ENCODE data around the gene MRTFA. TPM values are rescaled to one million over a fixed set of nuclear protein-coding genes. Genes with fewer than 3 reads are reported as not detected.

MRTFA gene
- total RNA-seq, 1 experiment from 2014 or later, result 28.0 TPM

GRCh38 chr22:40426594-40427333 lies 209.8 kb downstream of the MRTFA start:
- TF ChIP-seq CBX3 (IDR thresholded peaks at IDR 0.05; ENCODE audit: low read depth) (no peak), SIN3A (IDR thresholded peaks at IDR 0.05; ENCODE audit: low read depth) (no peak), EZH2 (IDR thresholded peaks at IDR 0.05) (no peak), JUND (IDR thresholded peaks at IDR 0.05) (no peak)
- TF ChIP-seq, protein P1, sequence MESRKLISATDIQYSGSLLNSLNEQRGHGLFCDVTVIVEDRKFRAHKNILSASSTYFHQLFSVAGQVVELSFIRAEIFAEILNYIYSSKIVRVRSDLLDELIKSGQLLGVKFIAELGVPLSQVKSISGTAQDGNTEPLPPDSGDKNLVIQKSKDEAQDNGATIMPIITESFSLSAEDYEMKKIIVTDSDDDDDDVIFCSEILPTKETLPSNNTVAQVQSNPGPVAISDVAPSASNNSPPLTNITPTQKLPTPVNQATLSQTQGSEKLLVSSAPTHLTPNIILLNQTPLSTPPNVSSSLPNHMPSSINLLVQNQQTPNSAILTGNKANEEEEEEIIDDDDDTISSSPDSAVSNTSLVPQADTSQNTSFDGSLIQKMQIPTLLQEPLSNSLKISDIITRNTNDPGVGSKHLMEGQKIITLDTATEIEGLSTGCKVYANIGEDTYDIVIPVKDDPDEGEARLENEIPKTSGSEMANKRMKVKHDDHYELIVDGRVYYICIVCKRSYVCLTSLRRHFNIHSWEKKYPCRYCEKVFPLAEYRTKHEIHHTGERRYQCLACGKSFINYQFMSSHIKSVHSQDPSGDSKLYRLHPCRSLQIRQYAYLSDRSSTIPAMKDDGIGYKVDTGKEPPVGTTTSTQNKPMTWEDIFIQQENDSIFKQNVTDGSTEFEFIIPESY (IDR thresholded peaks at IDR 0.05; ENCODE audit: extremely low read depth, insufficient replicate concordance, low read length), result no peak
- TF ChIP-seq, protein P2, sequence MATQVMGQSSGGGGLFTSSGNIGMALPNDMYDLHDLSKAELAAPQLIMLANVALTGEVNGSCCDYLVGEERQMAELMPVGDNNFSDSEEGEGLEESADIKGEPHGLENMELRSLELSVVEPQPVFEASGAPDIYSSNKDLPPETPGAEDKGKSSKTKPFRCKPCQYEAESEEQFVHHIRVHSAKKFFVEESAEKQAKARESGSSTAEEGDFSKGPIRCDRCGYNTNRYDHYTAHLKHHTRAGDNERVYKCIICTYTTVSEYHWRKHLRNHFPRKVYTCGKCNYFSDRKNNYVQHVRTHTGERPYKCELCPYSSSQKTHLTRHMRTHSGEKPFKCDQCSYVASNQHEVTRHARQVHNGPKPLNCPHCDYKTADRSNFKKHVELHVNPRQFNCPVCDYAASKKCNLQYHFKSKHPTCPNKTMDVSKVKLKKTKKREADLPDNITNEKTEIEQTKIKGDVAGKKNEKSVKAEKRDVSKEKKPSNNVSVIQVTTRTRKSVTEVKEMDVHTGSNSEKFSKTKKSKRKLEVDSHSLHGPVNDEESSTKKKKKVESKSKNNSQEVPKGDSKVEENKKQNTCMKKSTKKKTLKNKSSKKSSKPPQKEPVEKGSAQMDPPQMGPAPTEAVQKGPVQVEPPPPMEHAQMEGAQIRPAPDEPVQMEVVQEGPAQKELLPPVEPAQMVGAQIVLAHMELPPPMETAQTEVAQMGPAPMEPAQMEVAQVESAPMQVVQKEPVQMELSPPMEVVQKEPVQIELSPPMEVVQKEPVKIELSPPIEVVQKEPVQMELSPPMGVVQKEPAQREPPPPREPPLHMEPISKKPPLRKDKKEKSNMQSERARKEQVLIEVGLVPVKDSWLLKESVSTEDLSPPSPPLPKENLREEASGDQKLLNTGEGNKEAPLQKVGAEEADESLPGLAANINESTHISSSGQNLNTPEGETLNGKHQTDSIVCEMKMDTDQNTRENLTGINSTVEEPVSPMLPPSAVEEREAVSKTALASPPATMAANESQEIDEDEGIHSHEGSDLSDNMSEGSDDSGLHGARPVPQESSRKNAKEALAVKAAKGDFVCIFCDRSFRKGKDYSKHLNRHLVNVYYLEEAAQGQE (IDR thresholded peaks at IDR 0.05; ENCODE audit: low read depth), result no peak
- Histone ChIP-seq H3K4me2 (ENCODE audit: low read length) (no peak overlapping the region), H3K4me1 (ENCODE audit: control insufficient read depth in 1 of 2, insufficient read depth in 2 of 2, low read length in 2 of 2) (no peaks in the 10 kb centered on the region), H3K27me3 (ENCODE audit: insufficient read depth, low read length) (no peaks in the 10 kb centered on the region), H3K4me3 (replicated peaks in 1 of 2; ENCODE audit: low read depth in 1 of 2, low read length in 2 of 2) (no peak overlapping the region), H3K9me2 (ENCODE audit: insufficient read depth) (no peaks in the 10 kb centered on the region), H2AFZ (ENCODE audit: low read depth, low read length, poor library complexity, severe bottlenecking) (no peak overlapping the region), H3K79me2 (ENCODE audit: insufficient read depth, low read length) (no peaks in the 10 kb centered on the region), H3K9me3 (ENCODE audit: control insufficient read depth in 1 of 2, insufficient read depth in 1 of 2, low read depth in 1 of 2, low read length in 2 of 2) (no peaks in the 10 kb centered on the region), H3K36me3 (ENCODE audit: control insufficient read depth in 1 of 2, insufficient read depth in 2 of 2, low read length in 2 of 2) (peaks cover 0 to 4% of the 10 kb centered on the region in 2 experiments; a peak in 1 of 4 replicates), H3K9ac (ENCODE audit: low read length) (no peak overlapping the region), H4K20me1 (ENCODE audit: insufficient read depth) (no peaks in the 10 kb centered on the region), H3K27ac (ENCODE audit: low read depth, low read length) (no peak overlapping the region)
- RAD21 ChIA-PET (ENCODE audit: low non-redundant PET in 1 of 2, low total read pairs in 2 of 2, uncharacterized antibody in 2 of 2, unreplicated experiment in 2 of 2), result no interaction called here
- DNase-seq (ENCODE audit: low read depth, low spot score), result no peak
- CTCF ChIA-PET, result interaction anchor here (1.1 kb wide), 1 partner anchor 10 kb away, joined by 3 read pairs; no protein-coding TSS in a partner anchor
- ATAC-seq, result no peak
- POLR2A ChIA-PET, result no interaction called here
- BruUV-seq (replicated peaks), result no TSS peak
- intact Hi-C loops (cut with micrococcal nuclease), result no loop called here
